K562 (cell line): ENCODE data around the gene MLST8. TPM values are rescaled to one million over a fixed set of nuclear protein-coding genes. Genes with fewer than 3 reads are reported as not detected.

Experiments
- FOXA3 ChIP-seq, 2 experiments: fragments of 450-650 bp in 1 of 2; sonication (generic) in 1 of 2; formaldehyde crosslinking; IDR thresholded peaks in 1 of 2; conservative IDR thresholded peaks in 1 of 2; 2 replicates each; pipeline versions ENCODE4 v1.4.0 to v1.8.0; 2020 to 2022; ENCODE audit warnings: mild to moderate bottlenecking in 2 of 2, missing genetic modification reagents in 1 of 2
- JUN ChIP-seq, 2 experiments: sonication (generic) in 1 of 2; formaldehyde crosslinking in 1 of 2; IDR thresholded peaks; 2 replicates each; pipeline versions ENCODE4 v1.6.1 to v1.8.0; 2012 to 2022; ENCODE audit warnings: borderline replicate concordance in 2 of 2, mild to moderate bottlenecking in 2 of 2, improper control_type of control experiment in 1 of 2, low read depth in 1 of 2, low read length in 1 of 2, missing genetic modification reagents in 1 of 2
- POLR2AphosphoS2 ChIP-seq: IDR thresholded peaks from 2 replicates; pipeline ENCODE4 v1.6.1; 2012; ENCODE audit warnings: low read length, improper control_type of control experiment
- TSC22D4 ChIP-seq: fragments of 450-650 bp; IDR thresholded peaks from 2 replicates; pipeline ENCODE4 v1.6.1; 2016; ENCODE audit warnings: missing genetic modification characterization, missing biosample characterization, control low read depth
- ZFP30 ChIP-seq: fragments of 250-450 bp; sonication (Bioruptor Pico); IDR thresholded peaks from 2 replicates; pipeline ENCODE4 v1.8.0; 2022; ENCODE audit warnings: moderate library complexity, mild to moderate bottlenecking, inconsistent platforms, borderline replicate concordance
- polyA plus RNA-seq, 8 experiments: library from polyadenylated mRNA; depleted of rRNA in 4 of 8; stranded (reverse) in 5 of 8; unstranded in 3 of 8; fragments of >200 nt; fragmentation: Nextera tagmentation in 2 of 8; fragmentation: Illumina TruSeq in 1 of 8; extraction: Ambion mirVana in 2 of 8; extraction: Trizol in 1 of 8; gene quantifications; 2 replicates each; pipeline versions ENCODE4 v1.2.1 to v1.2.3, GENCODE V29; 2011 to 2014; ENCODE audit warnings: inconsistent platforms in 1 of 8, missing spikeins in 1 of 8
- total RNA-seq, 7 experiments: library from RNA; depleted of rRNA in 6 of 7; stranded (reverse); fragments of >200 nt in 6 of 7; fragmentation: Illumina TruSeq in 2 of 7; extraction: Trizol in 2 of 7; gene quantifications; 2 replicates each; pipeline versions ENCODE4 v1.2.1 to v1.2.3, GENCODE V29; 2011 to 2021; ENCODE audit warnings: low replicate concordance in 1 of 7
- TF ChIP-seq, protein P1 (sequence below): sonication (generic); formaldehyde crosslinking; IDR thresholded peaks from 2 replicates; pipeline ENCODE4 v1.8.0; 2023; ENCODE audit warnings: missing genetic modification reagents, mild to moderate bottlenecking, borderline replicate concordance
- TF ChIP-seq, protein P2 (sequence below), 2 experiments: fragments of 450-650 bp; IDR thresholded peaks; 2 replicates each; pipeline ENCODE4 v1.6.1; 2018; ENCODE audit warnings: mild to moderate bottlenecking in 2 of 2, low read depth in 1 of 2; ENCODE audit not compliant: partially characterized antibody in 2 of 2
- TF ChIP-seq, protein P3 (sequence below): fragments of 250-450 bp; sonication (Bioruptor Pico); IDR thresholded peaks from 2 replicates; pipeline ENCODE4 v1.5.0; 2020; ENCODE audit warnings: mild to moderate bottlenecking, borderline replicate concordance
- TF ChIP-seq, protein P4 (sequence below): fragments of 150-350 bp; IDR thresholded peaks from 2 replicates; pipeline ENCODE4 v1.6.1; 2014; ENCODE audit warnings: low read depth, mild to moderate bottlenecking, low read length, borderline replicate concordance

Gene MLST8
- total and polyA plus RNA-seq, 9 of the 15 experiments (the other 6 are each of a cell fraction or from before 2014, with no cell fraction given): 1.5 to 116 (median 43.3) TPM

DNA sequence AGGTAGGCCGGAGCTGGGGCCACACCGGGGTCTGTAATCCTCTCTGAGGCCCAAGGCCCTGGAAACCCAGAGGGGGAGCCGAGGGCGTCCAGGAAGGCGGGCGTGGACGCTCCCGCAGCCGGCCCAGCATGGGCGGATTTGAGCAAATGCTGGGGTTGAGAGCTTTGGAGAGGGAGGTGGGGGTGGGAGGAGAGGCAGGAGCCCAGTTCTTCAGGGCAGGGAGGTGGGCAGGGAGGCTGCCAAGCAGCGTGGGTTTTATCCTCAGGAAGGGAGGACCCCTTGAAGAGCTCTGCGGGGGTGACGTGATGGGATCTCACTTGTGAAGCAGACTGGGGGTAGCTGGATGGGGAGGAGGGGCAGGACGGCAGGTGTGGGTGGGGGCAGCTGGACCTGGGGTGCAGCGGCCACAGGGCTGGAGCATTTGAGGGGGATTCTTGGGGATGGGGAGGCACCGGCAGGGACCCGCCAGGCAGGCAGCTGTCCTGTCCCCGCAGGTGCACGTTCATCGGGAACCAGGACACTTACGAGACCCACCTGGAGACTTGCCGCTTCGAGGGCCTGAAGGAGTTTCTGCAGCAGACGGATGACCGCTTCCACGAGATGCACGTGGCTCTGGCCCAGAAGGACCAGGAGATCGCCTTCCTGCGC, 32.4 kb upstream of the MLST8 start (continued):
- TF ChIP-seq, protein P1, sequence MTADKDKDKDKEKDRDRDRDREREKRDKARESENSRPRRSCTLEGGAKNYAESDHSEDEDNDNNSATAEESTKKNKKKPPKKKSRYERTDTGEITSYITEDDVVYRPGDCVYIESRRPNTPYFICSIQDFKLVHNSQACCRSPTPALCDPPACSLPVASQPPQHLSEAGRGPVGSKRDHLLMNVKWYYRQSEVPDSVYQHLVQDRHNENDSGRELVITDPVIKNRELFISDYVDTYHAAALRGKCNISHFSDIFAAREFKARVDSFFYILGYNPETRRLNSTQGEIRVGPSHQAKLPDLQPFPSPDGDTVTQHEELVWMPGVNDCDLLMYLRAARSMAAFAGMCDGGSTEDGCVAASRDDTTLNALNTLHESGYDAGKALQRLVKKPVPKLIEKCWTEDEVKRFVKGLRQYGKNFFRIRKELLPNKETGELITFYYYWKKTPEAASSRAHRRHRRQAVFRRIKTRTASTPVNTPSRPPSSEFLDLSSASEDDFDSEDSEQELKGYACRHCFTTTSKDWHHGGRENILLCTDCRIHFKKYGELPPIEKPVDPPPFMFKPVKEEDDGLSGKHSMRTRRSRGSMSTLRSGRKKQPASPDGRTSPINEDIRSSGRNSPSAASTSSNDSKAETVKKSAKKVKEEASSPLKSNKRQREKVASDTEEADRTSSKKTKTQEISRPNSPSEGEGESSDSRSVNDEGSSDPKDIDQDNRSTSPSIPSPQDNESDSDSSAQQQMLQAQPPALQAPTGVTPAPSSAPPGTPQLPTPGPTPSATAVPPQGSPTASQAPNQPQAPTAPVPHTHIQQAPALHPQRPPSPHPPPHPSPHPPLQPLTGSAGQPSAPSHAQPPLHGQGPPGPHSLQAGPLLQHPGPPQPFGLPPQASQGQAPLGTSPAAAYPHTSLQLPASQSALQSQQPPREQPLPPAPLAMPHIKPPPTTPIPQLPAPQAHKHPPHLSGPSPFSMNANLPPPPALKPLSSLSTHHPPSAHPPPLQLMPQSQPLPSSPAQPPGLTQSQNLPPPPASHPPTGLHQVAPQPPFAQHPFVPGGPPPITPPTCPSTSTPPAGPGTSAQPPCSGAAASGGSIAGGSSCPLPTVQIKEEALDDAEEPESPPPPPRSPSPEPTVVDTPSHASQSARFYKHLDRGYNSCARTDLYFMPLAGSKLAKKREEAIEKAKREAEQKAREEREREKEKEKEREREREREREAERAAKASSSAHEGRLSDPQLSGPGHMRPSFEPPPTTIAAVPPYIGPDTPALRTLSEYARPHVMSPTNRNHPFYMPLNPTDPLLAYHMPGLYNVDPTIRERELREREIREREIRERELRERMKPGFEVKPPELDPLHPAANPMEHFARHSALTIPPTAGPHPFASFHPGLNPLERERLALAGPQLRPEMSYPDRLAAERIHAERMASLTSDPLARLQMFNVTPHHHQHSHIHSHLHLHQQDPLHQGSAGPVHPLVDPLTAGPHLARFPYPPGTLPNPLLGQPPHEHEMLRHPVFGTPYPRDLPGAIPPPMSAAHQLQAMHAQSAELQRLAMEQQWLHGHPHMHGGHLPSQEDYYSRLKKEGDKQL (CRISPR knock-in tag): no peak
- TF ChIP-seq JUN (IDR thresholded peaks at IDR 0.05; ENCODE audit: borderline replicate concordance, low read depth, low read length): no peak
- no peak for TF ChIP-seq JUN (CRISPR knock-in tag; IDR thresholded peaks at IDR 0.05; ENCODE audit: borderline replicate concordance)
- no peak for TF ChIP-seq POLR2AphosphoS2
- TF ChIP-seq ZFP30: no peak
- TF ChIP-seq, protein P2, sequence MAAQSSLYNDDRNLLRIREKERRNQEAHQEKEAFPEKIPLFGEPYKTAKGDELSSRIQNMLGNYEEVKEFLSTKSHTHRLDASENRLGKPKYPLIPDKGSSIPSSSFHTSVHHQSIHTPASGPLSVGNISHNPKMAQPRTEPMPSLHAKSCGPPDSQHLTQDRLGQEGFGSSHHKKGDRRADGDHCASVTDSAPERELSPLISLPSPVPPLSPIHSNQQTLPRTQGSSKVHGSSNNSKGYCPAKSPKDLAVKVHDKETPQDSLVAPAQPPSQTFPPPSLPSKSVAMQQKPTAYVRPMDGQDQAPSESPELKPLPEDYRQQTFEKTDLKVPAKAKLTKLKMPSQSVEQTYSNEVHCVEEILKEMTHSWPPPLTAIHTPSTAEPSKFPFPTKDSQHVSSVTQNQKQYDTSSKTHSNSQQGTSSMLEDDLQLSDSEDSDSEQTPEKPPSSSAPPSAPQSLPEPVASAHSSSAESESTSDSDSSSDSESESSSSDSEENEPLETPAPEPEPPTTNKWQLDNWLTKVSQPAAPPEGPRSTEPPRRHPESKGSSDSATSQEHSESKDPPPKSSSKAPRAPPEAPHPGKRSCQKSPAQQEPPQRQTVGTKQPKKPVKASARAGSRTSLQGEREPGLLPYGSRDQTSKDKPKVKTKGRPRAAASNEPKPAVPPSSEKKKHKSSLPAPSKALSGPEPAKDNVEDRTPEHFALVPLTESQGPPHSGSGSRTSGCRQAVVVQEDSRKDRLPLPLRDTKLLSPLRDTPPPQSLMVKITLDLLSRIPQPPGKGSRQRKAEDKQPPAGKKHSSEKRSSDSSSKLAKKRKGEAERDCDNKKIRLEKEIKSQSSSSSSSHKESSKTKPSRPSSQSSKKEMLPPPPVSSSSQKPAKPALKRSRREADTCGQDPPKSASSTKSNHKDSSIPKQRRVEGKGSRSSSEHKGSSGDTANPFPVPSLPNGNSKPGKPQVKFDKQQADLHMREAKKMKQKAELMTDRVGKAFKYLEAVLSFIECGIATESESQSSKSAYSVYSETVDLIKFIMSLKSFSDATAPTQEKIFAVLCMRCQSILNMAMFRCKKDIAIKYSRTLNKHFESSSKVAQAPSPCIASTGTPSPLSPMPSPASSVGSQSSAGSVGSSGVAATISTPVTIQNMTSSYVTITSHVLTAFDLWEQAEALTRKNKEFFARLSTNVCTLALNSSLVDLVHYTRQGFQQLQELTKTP (IDR thresholded peaks at IDR 0.05; ENCODE audit: low read depth in 1 of 2, partially characterized antibody in 2 of 2): no peak
- TF ChIP-seq, protein P3, sequence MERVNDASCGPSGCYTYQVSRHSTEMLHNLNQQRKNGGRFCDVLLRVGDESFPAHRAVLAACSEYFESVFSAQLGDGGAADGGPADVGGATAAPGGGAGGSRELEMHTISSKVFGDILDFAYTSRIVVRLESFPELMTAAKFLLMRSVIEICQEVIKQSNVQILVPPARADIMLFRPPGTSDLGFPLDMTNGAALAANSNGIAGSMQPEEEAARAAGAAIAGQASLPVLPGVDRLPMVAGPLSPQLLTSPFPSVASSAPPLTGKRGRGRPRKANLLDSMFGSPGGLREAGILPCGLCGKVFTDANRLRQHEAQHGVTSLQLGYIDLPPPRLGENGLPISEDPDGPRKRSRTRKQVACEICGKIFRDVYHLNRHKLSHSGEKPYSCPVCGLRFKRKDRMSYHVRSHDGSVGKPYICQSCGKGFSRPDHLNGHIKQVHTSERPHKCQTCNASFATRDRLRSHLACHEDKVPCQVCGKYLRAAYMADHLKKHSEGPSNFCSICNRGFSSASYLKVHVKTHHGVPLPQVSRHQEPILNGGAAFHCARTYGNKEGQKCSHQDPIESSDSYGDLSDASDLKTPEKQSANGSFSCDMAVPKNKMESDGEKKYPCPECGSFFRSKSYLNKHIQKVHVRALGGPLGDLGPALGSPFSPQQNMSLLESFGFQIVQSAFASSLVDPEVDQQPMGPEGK (CRISPR knock-in tag): no peak
- TF ChIP-seq, protein P4, sequence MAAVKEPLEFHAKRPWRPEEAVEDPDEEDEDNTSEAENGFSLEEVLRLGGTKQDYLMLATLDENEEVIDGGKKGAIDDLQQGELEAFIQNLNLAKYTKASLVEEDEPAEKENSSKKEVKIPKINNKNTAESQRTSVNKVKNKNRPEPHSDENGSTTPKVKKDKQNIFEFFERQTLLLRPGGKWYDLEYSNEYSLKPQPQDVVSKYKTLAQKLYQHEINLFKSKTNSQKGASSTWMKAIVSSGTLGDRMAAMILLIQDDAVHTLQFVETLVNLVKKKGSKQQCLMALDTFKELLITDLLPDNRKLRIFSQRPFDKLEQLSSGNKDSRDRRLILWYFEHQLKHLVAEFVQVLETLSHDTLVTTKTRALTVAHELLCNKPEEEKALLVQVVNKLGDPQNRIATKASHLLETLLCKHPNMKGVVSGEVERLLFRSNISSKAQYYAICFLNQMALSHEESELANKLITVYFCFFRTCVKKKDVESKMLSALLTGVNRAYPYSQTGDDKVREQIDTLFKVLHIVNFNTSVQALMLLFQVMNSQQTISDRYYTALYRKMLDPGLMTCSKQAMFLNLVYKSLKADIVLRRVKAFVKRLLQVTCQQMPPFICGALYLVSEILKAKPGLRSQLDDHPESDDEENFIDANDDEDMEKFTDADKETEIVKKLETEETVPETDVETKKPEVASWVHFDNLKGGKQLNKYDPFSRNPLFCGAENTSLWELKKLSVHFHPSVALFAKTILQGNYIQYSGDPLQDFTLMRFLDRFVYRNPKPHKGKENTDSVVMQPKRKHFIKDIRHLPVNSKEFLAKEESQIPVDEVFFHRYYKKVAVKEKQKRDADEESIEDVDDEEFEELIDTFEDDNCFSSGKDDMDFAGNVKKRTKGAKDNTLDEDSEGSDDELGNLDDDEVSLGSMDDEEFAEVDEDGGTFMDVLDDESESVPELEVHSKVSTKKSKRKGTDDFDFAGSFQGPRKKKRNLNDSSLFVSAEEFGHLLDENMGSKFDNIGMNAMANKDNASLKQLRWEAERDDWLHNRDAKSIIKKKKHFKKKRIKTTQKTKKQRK: no peak
- TF ChIP-seq TSC22D4: no peak
- no peak for TF ChIP-seq FOXA3 (CRISPR knock-in tag; conservative IDR thresholded peaks at IDR 0.05 in 1 of 2, IDR thresholded peaks at IDR 0.05 in 1 of 2)
